ENCODE data around the gene TWNK.
"Not testable (repeated sequence)": the region's sequence is repeated elsewhere in the genome, so short reads cannot be mapped to it uniquely, and the experiment has no call there.

The TWNK gene

GRCh38 chr10:100975397-100975796, 11.9 kb upstream of the TWNK start:
- not testable (repeated sequence) for DNase-seq

DNA sequence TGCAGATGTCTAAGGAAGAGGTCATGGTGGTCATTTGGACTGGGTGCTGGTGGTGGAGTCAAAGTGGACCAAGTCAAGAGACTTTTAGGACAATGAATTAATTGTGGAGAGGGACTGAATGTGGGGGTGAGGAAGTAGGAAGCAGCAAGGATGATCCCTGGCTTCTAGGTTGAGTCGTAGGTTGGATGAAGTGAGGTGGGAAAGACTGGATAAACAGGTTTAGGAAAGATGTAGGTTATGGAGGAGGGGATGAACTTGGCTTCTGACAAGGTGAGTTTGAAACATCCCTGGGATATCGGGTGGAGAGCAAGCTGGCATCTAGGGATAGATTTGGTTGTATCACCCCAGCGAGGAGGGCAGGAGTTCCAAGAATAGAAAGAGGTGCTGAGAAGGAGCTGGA, 10.4 kb upstream of the TWNK start:
- no peak for DNase-seq

DNA sequence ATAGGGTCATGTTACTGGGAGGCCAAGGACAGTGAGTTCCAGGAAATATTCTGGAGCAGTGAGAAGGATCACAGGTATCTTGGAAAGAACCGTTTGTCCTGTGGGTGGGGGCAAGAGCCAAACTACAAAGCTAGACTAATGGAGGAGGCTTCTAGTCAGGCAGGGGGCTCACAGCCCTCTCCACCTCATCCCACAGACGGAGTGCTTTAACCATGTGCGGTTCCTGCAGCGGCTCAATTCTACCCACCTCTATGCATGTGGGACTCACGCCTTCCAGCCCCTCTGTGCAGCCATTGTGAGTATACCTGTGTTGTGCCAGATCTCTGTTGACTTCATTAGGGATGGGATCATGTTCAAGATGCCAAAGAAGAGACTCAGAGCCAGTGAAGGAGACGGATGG, 9.9 kb upstream of the TWNK start:
- DNase-seq, result no peak

DNA sequence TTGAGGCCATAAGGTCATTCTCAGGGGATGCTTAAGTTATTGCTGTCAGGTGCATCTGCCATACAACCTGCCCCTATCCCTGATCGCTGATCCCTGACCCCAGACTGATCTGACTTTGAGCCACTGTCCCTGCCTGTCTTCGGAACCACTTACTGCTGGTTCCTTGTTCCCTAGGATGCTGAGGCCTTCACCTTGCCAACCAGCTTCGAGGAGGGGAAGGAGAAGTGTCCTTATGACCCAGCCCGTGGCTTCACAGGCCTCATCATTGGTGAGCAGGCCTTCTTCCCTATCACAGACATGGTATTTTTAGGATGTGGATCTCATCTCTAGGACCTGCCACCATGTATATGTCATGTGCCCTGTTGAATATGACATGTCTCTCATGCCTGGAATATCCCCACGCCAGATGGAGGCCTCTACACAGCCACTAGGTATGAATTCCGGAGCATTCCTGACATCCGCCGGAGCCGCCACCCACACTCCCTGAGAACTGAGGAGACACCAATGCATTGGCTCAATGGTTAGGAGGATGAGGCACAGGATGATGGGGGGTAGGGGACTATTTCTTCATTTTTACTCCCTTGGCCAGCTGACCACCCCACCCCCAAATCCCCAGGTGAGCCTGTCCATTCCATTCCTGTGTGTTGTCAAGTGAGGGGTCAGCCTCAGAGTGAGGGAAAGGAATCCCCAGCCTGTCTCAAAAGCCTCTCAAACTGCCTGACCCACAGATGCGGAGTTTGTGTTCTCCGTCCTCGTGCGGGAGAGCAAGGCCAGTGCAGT, 9.0 kb upstream of the TWNK start:
- DNase-seq, result no peak

DNA sequence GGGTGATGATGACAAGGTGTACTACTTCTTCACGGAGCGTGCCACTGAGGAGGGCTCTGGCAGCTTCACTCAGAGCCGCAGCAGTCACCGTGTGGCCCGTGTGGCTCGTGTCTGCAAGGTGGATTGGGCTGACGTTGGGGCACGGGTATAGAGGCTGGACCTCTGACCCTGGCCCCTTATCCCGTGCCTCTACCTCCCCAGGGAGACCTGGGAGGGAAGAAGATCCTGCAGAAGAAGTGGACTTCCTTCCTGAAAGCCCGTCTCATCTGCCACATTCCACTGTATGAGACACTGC, 8.5 kb upstream of the TWNK start:
- DNase-seq, result no peak

- DNase-seq, result no peak
These were observed 7.5 kb upstream of the TWNK start for GRCh38 chr10:100979791-100980272.

- DNase-seq, result no peak
These were observed 7.0 kb upstream of the TWNK start for GRCh38 chr10:100980311-100980710.

- DNase-seq, result no peak
These were observed 6.6 kb upstream of the TWNK start for GRCh38 chr10:100980711-100981110.

DNA sequence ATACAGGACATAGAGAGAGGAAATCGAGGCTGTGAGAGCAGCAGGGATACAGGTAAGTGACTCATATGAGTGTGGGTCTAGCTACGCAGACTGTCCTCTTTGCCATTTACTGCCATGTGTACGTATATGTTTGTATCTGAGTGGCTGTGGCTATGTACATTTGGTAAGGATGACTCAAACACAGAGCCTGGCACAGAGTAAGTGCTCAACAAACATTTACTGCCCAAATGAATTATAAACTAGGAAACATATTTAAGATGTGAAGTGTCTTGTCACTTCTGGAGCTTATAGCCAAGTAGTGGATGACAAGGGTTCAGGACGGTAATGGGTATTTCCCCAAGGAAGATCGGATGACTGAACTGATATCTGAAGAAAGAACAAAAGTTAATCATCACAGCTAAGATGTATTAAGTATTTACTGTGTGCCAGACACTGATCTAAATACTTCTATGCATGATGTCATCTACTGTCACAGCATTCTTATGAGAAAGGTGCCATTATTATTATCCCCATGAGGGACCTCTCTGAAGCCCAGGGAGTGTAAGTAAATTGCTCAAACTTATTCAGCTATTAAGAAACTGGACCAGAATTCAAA, 6.1 kb upstream of the TWNK start:
- DNase-seq, result no peak

- DNase-seq, result no peak
These were observed 4.2 kb upstream of the TWNK start for GRCh38 chr10:100982916-100983830.

- no peak for DNase-seq
These were observed 3.3 kb upstream of the TWNK start for GRCh38 chr10:100983868-100984671.

DNA sequence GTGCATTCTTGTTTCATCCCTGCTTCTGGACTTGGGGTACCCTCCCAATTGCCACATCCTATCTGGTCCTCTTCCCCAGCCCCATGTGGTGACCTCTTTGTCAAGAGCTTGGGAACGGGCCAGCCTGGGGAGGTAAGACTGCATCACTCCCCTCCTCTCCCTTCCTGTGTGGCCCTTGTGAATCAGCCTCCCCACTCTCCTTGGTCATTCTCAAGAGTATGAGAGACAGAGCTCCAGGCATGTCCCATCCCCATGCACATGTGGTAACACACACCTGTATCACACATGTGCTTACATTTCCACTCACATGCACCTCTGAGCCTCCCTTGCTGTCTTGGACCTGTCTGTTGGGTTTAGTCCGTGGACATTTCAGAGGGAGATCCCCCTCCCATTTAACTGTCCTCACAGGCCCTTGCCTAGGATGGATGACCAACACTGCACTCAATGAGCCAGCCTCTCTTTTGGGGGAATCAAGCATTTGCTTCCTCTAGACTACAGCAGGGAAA, 2.6 kb upstream of the TWNK start:
- DNase-seq, result no peak

- DNase-seq, result no peak
These were observed 2.0 kb upstream of the TWNK start for GRCh38 chr10:100985336-100985735.

- no peak for DNase-seq
These were observed 756 bp upstream of the TWNK start for GRCh38 chr10:100986623-100986951.

- no peak for DNase-seq
These were observed 324 bp downstream of the TWNK start for GRCh38 chr10:100987685-100988049.

GRCh38 chr10:100988166-100988565, 823 bp downstream of the TWNK start:
- no peak for DNase-seq

DNA sequence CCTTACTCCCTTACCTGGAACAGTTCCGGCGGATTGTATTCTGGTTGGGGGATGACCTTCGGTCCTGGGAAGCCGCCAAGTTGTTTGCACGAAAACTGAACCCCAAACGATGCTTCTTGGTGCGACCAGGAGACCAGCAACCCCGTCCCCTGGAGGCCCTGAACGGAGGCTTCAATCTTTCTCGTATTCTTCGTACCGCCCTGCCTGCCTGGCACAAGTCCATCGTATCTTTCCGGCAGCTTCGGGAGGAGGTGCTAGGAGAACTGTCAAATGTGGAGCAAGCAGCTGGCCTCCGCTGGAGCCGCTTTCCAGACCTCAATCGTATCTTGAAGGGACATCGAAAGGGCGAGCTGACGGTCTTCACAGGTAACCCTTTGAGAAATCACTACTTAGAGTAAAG, 1.7 kb downstream of the TWNK start:
- no peak for DNase-seq

DNA sequence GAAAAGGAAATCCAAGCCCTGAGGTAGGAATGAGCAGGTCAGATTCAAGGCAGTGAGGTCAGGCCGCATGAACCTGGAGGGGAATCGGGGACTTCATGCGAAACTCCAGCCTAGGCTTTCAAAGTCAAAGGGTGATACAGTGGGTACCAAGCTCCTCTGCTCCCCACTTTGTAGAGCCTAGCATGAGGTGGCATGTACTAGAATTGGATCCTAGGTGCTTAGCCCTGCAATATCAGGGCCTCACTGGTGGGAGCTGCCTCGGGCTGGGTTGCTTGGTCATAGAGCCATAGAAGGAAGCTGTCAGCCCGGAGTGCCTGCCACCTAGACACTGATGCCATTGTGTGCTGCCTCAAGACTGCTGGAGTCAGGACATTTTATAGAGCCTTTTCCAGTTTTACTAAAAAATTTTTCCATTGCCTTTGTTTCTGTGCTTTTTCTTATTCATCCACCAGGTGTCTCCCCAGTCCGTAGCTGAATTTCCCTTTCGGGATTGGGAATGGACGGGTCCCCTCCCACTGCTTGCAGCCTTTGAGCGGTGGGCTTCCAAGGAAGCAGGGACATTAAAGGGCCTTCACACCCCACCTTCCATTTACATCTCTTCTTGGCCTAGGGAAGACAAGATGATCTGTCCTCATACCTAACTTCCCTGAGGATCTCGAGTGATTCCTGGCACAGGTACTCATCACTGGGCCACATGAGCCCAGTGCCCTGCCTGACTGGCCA, 6.8 kb downstream of the TWNK start:
- no peak for DNase-seq

GRCh38 chr10:100995181-100995580, 7.8 kb downstream of the TWNK start:
- DNase-seq, result no peak

DNA sequence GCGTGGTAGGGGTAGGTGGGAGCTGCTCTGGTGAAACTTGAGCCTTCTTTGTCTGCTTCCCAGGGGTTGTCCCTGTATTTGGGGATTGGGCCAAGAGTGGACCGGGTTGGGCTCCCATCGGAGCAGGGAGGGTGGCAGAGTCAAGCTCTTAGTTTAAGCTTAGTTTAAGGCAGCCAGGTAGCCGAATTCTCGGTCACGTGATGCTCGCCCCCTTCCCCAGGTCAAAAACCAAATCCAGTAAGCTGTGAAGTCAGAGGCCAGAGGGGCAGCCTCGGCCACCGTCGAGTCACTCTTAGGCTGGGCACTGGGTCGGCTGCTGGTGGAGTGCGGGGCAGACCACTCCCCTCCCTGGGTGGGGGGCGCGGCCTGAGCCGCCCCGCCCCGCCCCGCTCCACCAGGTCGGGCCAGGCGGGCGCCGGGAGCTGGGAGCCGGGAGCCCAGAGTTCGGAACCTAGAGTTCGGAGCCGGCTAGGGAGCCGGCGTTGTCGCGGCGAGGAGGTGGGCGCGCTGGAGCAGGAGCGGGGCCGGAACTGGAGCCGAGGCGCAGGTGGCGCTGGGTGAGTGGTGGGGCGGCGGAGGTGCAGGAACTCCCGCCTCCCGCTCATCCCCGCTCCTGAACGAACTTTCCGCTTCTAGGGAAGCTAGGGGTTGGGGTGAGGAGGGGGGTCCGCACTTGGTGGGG, 9.5 kb downstream of the TWNK start:
- peak in 3 of 5 experiments; percentile 27 to 49 (median 28) for DNase-seq
